Ishikawa (cell line): Measurements from ENCODE around the gene ANKRD27.

Experiments used
- CEBPB ChIP-seq: IDR thresholded peaks from 2 replicates; pipeline ENCODE4 v1.6.1; 2012
- CREB1 ChIP-seq: IDR thresholded peaks from 2 replicates; pipeline ENCODE4 v1.6.1; 2012; ENCODE audit warnings: low read depth
- EGR1 ChIP-seq: IDR thresholded peaks from 2 replicates; pipeline ENCODE4 v1.6.1; 2012
- EP300 ChIP-seq: IDR thresholded peaks from 2 replicates; pipeline ENCODE4 v1.6.1; 2012; ENCODE audit warnings: borderline replicate concordance
- FOXM1 ChIP-seq: IDR thresholded peaks from 2 replicates; pipeline ENCODE4 v1.6.1; 2012; ENCODE audit warnings: low read depth, borderline replicate concordance
- MAX ChIP-seq: IDR thresholded peaks from 2 replicates; pipeline ENCODE4 v1.6.1; 2012
- NFIC ChIP-seq: IDR thresholded peaks from 2 replicates; pipeline ENCODE4 v1.6.1; 2012
- RAD21 ChIP-seq: IDR thresholded peaks from 2 replicates; pipeline ENCODE4 v1.6.1; 2012; ENCODE audit warnings: low read depth
- REST ChIP-seq: IDR thresholded peaks from 2 replicates; pipeline ENCODE4 v1.6.1; 2012; ENCODE audit warnings: low read depth, mild to moderate bottlenecking
- TAF1 ChIP-seq: IDR thresholded peaks from 2 replicates; pipeline ENCODE4 v1.6.1; 2012; ENCODE audit warnings: low read depth, mild to moderate bottlenecking
- TCF12 ChIP-seq: IDR thresholded peaks from 2 replicates; pipeline ENCODE4 v1.6.1; 2012; ENCODE audit warnings: low read depth
- TEAD4 ChIP-seq: IDR thresholded peaks from 2 replicates; pipeline ENCODE4 v1.6.1; 2012
- USF1 ChIP-seq: IDR thresholded peaks from 2 replicates; pipeline ENCODE4 v1.6.1; 2012
- YY1 ChIP-seq: IDR thresholded peaks from 2 replicates; pipeline ENCODE4 v1.6.1; 2012; ENCODE audit warnings: low read depth
- ZBTB7A ChIP-seq: IDR thresholded peaks from 2 replicates; pipeline ENCODE4 v1.6.1; 2012; ENCODE audit warnings: low read depth

Gene ANKRD27

GRCh38 chr19:32686847-32687475 is 12.0 kb upstream of the ANKRD27 start:
- TF ChIP-seq TEAD4: no peak
- TF ChIP-seq FOXM1: no peak
- TF ChIP-seq ZBTB7A: no peak
- no peak for TF ChIP-seq REST
- TF ChIP-seq YY1: no peak
- no peak for TF ChIP-seq RAD21
- no peak for TF ChIP-seq EGR1
- no peak for TF ChIP-seq TAF1
- no peak for TF ChIP-seq USF1
- no peak for TF ChIP-seq NFIC
- no peak for TF ChIP-seq CEBPB
- no peak for TF ChIP-seq EP300

GRCh38 chr19:32682317-32682716 is 7.3 kb upstream of the ANKRD27 start:
- TF ChIP-seq MAX (no peak), TEAD4 (peak; percentile 43; the same call in 1 of the 2 replicates)

- TF ChIP-seq TCF12 (no peak), ZBTB7A (no peak), TAF1 (no peak), EP300 (no peak), CREB1 (no peak), YY1 (no peak), USF1 (no peak), NFIC (no peak), EGR1 (no peak), RAD21 (no peak), REST (no peak)
Observed at GRCh38 chr19:32680986-32681385, 6.0 kb upstream of the ANKRD27 start.

- TF ChIP-seq TEAD4: no peak
- TF ChIP-seq YY1: no peak
- TF ChIP-seq USF1: no peak
- TF ChIP-seq REST: no peak
- no peak for TF ChIP-seq EGR1
- no peak for TF ChIP-seq NFIC
- no peak for TF ChIP-seq CEBPB
Observed at GRCh38 chr19:32677657-32678056, 2.7 kb upstream of the ANKRD27 start.

GRCh38 chr19:32676895-32677359 is 1.9 kb upstream of the ANKRD27 start:
- TF ChIP-seq MAX (no peak), TCF12 (no peak; the same call in 1 of the 2 replicates), CREB1 (no peak), TEAD4 (no peak), YY1 (no peak), EP300 (no peak), REST (no peak), CEBPB (no peak), FOXM1 (no peak), ZBTB7A (no peak), EGR1 (no peak), NFIC (no peak), USF1 (no peak), RAD21 (no peak), TAF1 (no peak)
